ENCODE measurements around the gene SLC25A19.

Gene SLC25A19

DNA sequence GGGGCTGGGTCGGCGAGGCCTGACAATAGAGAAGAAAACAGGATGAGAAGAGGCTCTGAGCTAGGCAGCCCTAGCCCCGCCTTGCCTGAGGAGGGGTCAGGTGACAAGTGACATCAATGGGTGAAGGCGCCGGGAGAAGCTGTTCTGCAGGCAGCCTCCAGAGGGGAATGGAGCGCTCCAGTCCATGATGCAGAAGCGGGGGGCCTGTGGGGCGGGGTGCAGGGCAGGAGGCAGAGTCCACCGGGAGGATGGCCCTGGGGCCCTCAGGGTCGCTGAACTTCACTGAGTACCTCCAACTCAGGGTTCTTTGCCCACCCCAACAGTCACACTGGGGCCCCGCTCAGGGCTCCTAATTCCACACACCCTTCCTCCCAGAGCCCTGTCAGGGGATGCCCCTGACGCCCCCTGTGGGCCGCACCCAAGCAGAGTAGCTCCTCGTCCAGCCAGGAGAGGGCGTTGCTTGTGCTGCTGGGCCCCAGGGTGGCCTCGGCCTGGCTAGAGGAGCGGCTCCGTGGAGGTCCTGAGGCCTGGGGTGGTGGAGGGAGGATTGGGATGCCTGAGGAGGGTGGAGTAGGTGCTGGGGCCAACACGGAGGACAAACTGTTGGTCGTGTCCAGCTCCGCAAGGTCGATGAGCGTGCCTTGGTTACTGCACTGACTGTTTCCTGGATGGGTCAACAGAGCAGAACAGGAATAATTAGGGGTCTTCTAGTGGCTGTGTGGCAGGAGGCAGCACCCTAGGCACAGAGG is 48.7 kb downstream of the SLC25A19 start:
- Mint-ChIP-seq H3K27ac (ENCODE audit: low read depth) (peak overlapping the region; percentile 97), H3K4me3 (peak overlapping the region; percentile 11), H3K9me3 (no peaks in the 10 kb centered on the region)

DNA sequence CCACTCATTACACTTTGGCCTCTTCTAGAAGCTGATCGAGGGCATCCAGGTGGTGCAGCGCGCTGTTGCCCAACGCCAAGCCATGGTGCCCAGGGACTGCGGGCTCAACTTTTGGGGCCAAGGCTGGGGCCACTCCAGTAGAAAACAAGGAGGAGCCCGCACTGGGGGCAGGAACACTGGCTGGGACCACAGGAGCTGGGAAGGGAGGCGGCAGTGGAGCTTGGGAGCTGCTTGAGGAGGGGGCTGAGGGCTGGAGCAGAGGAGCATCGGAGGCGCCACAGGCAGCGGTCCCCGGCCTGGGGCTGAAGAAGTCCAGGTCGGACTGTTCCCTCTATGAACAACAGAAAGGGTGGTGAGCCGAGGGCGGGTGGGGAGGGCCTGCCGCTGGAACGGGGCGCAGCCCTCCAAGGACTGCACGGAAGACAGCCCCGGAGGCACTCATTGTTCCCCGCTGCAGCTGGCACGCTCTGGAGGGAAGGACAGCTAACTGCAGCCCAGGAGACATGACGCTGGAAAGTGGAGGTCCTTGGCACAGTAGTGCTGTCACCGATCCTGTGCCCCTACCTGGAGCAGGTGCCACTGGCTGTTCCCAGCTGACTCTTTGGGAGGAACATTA is 49.3 kb downstream of the SLC25A19 start:
- Mint-ChIP-seq H3K27ac (ENCODE audit: low read depth) (peak overlapping the region; percentile 97), H3K4me1 (peaks cover 39% of the 10 kb centered on the region), H3K4me3 (no peak overlapping the region)

More for the DNA sequence above, 48.7 kb downstream of the SLC25A19 start:
- no peak for ATAC-seq (replicated peaks; ENCODE audit: extremely low read depth, poor library complexity, severe bottlenecking)
- DNase-seq (ENCODE audit: low spot score in 2 of 2), result no peak
- Mint-ChIP-seq H3K4me1 (peaks cover 39% of the 10 kb centered on the region), H3K27me3 (no peaks in the 10 kb centered on the region), H3K36me3 (ENCODE audit: insufficient read depth) (peaks cover 59% of the 10 kb centered on the region)

DNA sequence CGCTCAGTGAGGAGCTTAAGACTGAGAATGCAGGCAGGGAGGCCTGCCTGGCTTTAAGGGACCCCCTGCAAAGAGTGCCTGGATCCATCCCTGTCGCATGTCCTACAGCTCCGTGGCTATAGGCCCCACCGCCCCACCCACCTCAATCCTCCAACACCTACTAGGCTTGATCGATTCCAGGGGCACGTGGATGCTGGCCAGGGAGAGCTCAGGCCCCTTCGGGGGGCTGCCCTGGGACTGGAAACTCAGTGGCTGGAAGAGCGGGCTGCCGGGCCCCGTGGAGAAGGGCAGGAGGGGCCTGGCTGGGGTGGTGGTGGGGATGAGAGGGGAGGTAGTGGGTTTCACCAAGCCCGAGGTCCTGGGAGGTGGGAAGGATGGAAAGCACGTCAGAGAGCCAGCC is 50.0 kb downstream of the SLC25A19 start:
- peaks cover 63% of the 10 kb centered on the region for H3K36me3 Mint-ChIP-seq (ENCODE audit: insufficient read depth)
- peak overlapping the region; percentile 97 for H3K27ac Mint-ChIP-seq (ENCODE audit: low read depth)
- ATAC-seq (replicated peaks; ENCODE audit: extremely low read depth, poor library complexity, severe bottlenecking) (no peak), DNase-seq (ENCODE audit: low spot score in 2 of 2) (no peak)
- peaks cover 39% of the 10 kb centered on the region for H3K4me1 Mint-ChIP-seq
- H3K4me3 Mint-ChIP-seq, result peak overlapping the region; percentile 54
- no peaks in the 10 kb centered on the region for H3K9me3 Mint-ChIP-seq
- H3K27me3 Mint-ChIP-seq, result no peaks in the 10 kb centered on the region

More for the DNA sequence above, 49.3 kb downstream of the SLC25A19 start:
- no peak for ATAC-seq (replicated peaks; ENCODE audit: extremely low read depth, poor library complexity, severe bottlenecking)
- no peaks in the 10 kb centered on the region for H3K27me3 Mint-ChIP-seq
- no peaks in the 10 kb centered on the region for H3K9me3 Mint-ChIP-seq
- H3K36me3 Mint-ChIP-seq (ENCODE audit: insufficient read depth), result peaks cover 63% of the 10 kb centered on the region
- no peak for DNase-seq (ENCODE audit: low spot score in 2 of 2)

DNA sequence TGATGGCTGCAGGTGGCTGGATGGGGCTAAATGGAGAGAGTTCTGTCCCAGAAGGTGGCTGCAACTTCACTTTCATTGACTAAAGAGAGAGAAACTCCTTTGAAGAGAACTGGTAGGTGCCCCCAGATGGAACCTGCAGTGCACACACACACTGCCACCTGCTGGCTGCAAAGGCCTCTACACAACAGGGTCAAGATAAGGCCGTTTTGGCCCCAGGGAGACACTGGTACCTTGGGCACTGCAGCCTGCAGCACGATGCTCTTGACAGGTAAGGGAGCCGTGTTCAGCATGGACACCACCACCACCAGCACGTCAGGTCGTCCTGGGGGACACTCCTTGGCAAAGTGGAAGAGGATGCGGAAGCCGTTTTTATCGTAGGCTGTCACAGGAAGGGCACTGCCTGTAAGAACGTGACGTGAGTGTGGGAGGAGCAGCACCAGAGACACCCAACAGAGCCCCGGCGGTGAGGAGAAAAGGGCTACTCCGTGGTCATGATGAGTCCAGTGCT is 50.5 kb downstream of the SLC25A19 start:
- Mint-ChIP-seq H3K9me3 (no peaks in the 10 kb centered on the region), H3K4me1 (peaks cover 39% of the 10 kb centered on the region), H3K36me3 (ENCODE audit: insufficient read depth) (peaks cover 64% of the 10 kb centered on the region)

DNA sequence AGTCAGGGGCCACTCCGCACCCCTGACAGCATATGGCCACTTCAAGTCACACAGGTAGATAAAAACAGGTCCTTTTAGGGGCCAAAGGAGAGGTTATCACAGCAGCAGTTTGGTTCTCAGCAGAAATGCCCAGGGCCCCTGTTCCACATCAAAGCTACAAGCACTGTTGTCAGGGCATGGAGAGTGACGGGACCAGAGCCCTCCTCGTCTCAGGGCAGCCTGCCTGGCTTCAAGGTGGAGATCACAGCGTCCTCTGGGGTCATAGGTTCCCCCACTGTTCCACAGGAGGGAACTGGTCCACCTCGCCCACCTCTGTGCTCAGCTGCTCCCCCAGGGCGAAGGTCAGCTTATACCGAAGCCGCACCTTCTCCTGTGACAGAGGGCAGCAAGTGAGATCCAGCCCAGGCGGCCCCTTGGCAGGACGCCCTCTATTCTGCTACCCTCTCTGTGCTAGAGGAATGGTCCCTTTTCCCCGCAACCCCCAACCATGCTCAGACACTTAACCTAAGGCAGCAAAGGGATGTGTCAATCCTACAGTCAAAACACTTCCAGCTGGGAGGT is 51.1 kb downstream of the SLC25A19 start:
- Mint-ChIP-seq H3K9me3 (no peaks in the 10 kb centered on the region), H3K27me3 (no peaks in the 10 kb centered on the region), H3K27ac (ENCODE audit: low read depth) (peak overlapping the region; percentile 97), H3K4me3 (no peak overlapping the region), H3K4me1 (peaks cover 33% of the 10 kb centered on the region), H3K36me3 (ENCODE audit: insufficient read depth) (peaks cover 62% of the 10 kb centered on the region)
- DNase-seq (ENCODE audit: low spot score in 2 of 2) (no peak), ATAC-seq (replicated peaks; ENCODE audit: extremely low read depth, poor library complexity, severe bottlenecking) (no peak)

More for the DNA sequence above, 50.5 kb downstream of the SLC25A19 start:
- DNase-seq (ENCODE audit: low spot score in 2 of 2) (peak; percentile 32 to 47), ATAC-seq (replicated peaks; ENCODE audit: extremely low read depth, poor library complexity, severe bottlenecking) (no peak)
- Mint-ChIP-seq H3K27me3 (no peaks in the 10 kb centered on the region), H3K4me3 (peak overlapping the region; percentile 54), H3K27ac (ENCODE audit: low read depth) (peak overlapping the region; percentile 97)

DNA sequence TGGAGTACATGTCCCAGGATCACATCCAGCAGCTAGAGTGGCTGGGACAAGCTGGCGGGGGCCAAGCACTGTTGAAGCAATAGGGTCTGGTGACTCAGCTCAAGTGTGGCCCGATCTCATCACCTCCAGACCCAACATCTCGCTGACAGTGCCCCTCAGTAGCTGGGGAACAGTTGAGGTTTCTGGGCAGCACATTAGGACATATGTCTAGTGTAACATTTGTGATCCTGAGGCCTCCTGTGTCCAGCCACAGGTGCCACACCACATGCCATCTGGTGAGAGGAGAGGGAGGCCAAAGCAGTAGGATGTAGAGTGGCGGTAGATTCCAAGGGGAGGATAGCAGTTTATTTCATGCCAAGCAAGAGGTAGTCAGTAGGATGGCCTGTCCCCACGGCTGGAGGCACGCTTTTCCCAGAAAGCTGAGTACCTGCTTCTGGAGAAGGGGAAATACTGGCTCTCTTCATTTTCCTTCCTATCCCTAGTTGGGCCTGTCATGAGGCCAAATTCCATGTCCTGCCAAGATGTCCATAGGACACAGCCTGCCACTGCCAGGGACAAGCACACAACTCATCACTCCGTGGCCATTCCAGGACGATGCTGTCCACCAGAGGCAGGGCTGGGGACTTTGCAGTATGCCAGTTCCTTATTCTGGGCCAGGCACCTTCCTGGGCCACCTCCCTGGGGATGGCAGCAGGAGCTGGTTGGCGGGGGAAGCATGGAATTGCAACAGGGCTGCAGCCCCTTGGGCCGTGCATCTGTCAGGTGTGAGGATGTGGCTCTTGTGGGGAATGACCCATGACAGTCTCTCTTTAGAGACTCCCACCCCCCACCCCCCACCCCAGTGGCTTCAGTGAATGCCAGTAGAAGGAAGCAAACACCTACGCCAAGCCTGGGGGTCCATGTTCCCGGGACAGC is 51.9 kb downstream of the SLC25A19 start:
- Mint-ChIP-seq H3K4me1 (peaks cover 25% of the 10 kb centered on the region), H3K27ac (ENCODE audit: low read depth) (no peak overlapping the region), H3K9me3 (no peaks in the 10 kb centered on the region), H3K4me3 (no peak overlapping the region), H3K36me3 (ENCODE audit: insufficient read depth) (peaks cover 61% of the 10 kb centered on the region), H3K27me3 (no peaks in the 10 kb centered on the region)
- no peak for DNase-seq (ENCODE audit: low spot score in 2 of 2)
- no peak for ATAC-seq (replicated peaks; ENCODE audit: extremely low read depth, poor library complexity, severe bottlenecking)

DNA sequence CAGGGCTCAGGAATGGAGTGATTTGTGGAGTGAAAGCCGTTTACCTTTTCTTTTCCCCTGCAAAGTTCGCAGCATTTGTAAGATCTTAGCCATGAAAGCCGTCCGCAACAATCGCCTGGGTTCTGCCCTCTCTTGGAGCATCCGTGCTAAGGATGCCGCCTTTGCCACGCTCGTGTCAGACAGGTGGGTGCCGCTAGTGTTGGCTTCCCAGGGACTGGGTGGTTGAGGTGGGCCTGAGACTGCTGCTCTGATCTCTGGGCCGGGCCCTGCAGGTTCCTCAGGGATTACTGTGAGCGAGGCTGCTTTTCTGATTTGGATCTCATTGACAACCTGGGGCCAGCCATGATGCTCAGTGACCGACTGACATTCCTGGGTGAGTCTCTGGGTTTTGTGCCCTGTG is 56.4 kb downstream of the SLC25A19 start:
- peaks cover 55% of the 10 kb centered on the region for H3K36me3 Mint-ChIP-seq (ENCODE audit: insufficient read depth)
- no peaks in the 10 kb centered on the region for H3K4me1 Mint-ChIP-seq
- no peaks in the 10 kb centered on the region for H3K27me3 Mint-ChIP-seq
- no peaks in the 10 kb centered on the region for H3K9me3 Mint-ChIP-seq
- ATAC-seq (replicated peaks; ENCODE audit: extremely low read depth, poor library complexity, severe bottlenecking), result no peak
- no peak overlapping the region for H3K27ac Mint-ChIP-seq (ENCODE audit: low read depth)
- DNase-seq (ENCODE audit: low spot score in 2 of 2), result no peak
- no peak overlapping the region for H3K4me3 Mint-ChIP-seq

DNA sequence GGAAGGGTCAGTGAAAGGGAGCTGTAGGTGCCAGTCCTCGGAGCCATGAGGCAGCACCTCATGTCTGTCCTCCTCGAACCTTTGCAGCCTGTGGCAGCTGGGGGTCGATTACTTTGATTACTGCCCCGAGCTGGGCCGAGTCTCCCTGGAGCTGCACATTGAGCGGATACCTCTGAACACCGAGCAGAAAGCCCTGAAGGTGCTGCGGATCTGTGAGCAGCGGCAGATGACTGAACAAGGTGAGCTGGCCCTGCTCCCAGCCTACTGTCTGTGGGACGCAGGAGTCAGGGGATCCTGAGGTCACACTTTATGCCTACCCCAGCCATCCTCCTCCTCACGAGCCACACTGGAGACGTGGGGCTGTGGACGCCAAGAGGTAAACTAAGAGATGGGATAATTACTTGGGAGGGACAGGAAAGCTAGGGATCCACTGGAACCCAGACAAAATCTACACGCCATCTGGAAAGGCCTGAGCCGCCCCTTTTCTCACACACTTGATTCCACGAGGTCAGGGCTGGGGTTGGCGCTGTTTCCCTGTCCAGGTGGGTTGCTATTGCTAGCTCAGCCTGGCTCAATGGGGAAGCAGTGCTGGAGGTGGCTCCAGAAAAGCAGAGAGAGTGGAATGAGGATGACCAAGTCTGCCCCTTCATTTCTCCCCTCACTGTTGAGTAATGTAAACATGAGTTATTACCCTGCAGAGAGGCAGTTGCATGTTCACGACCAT is 57.3 kb downstream of the SLC25A19 start:
- H3K27me3 Mint-ChIP-seq, result no peaks in the 10 kb centered on the region
- DNase-seq (ENCODE audit: low spot score in 2 of 2), result no peak

DNA sequence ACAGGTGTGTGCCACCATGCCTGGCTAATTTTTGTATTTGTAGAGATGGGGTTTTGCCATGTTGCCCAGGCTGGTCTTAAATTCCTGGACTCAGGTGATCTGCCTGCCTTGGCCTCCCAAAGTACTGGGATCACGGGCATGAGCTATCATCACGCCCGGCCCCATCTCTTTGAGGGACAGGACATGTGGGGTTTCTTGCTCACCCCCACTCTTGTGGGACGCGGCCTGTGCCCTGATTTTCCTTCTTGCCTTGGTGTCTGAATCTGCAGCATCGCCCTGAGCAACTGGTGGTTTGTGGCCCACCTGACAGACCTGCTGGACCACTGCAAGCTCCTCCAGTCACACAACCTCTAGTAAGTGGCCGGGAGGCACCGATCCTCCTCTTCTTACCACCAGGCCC is 58.2 kb downstream of the SLC25A19 start:
- Mint-ChIP-seq H3K27ac (ENCODE audit: low read depth) (no peak overlapping the region), H3K36me3 (ENCODE audit: insufficient read depth) (peaks cover 55% of the 10 kb centered on the region), H3K27me3 (no peaks in the 10 kb centered on the region), H3K4me3 (no peak overlapping the region), H3K4me1 (no peaks in the 10 kb centered on the region), H3K9me3 (no peaks in the 10 kb centered on the region)
- DNase-seq (ENCODE audit: low spot score in 2 of 2) (no peak), ATAC-seq (replicated peaks; ENCODE audit: extremely low read depth, poor library complexity, severe bottlenecking) (no peak)

More for the DNA sequence above, 57.3 kb downstream of the SLC25A19 start:
- Mint-ChIP-seq H3K9me3 (no peaks in the 10 kb centered on the region), H3K27ac (ENCODE audit: low read depth) (no peak overlapping the region), H3K36me3 (ENCODE audit: insufficient read depth) (peaks cover 53% of the 10 kb centered on the region), H3K4me1 (no peaks in the 10 kb centered on the region), H3K4me3 (no peak overlapping the region)
- ATAC-seq (replicated peaks; ENCODE audit: extremely low read depth, poor library complexity, severe bottlenecking), result no peak

DNA sequence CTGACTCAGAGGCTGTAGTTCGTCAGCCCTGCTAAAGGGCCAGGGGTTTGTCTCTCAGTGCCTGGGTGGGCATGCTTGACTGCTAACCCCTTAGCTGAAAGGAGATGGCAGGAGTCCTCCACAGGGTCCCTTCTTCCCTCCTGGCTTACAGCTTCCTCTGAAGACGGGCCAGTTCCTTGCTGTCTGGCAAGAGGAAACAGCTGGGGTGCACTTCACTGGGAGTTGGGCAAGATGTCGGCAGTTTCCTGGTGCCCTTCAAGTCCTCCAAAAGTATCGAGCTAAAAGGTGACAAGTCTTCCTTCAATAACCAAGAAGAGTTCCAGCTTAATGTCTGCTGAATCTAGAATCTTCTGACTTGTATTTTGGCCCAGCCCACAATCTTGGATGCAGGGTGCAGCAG is 60.4 kb downstream of the SLC25A19 start:
- no peaks in the 10 kb centered on the region for H3K4me1 Mint-ChIP-seq
- no peak overlapping the region for H3K4me3 Mint-ChIP-seq
- no peaks in the 10 kb centered on the region for H3K27me3 Mint-ChIP-seq
- peaks cover 49% of the 10 kb centered on the region for H3K36me3 Mint-ChIP-seq (ENCODE audit: insufficient read depth)
- no peak overlapping the region for H3K27ac Mint-ChIP-seq (ENCODE audit: low read depth)
- ATAC-seq (replicated peaks; ENCODE audit: extremely low read depth, poor library complexity, severe bottlenecking) (no peak), DNase-seq (ENCODE audit: low spot score in 2 of 2) (no peak)
- no peaks in the 10 kb centered on the region for H3K9me3 Mint-ChIP-seq

DNA sequence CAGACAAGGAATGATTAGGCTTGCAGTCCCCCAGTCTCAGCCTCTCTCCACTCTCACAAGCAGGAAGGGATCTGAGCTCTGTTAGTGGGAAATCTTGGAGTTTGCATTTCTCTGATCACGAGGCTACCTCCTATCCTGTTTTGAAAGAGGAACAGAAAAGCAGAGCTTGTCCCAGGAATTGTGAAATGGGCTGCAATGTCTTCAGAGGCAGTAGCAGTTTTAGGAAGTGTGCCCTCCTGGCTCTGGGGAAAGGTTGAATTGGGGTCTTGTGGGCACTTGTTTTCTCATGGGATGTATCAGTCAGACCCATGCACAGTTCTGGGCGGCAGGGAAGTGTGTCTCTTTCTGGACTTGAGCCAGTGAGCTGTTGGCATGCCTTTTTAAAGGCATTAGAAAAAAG is 60.9 kb downstream of the SLC25A19 start:
- H3K27ac Mint-ChIP-seq (ENCODE audit: low read depth), result no peak overlapping the region
- no peaks in the 10 kb centered on the region for H3K27me3 Mint-ChIP-seq
- no peak overlapping the region for H3K4me3 Mint-ChIP-seq
- H3K4me1 Mint-ChIP-seq, result no peaks in the 10 kb centered on the region
- no peak for ATAC-seq (replicated peaks; ENCODE audit: extremely low read depth, poor library complexity, severe bottlenecking)
- DNase-seq (ENCODE audit: low spot score in 2 of 2), result no peak
- peaks cover 54% of the 10 kb centered on the region for H3K36me3 Mint-ChIP-seq (ENCODE audit: insufficient read depth)
- H3K9me3 Mint-ChIP-seq, result no peaks in the 10 kb centered on the region

DNA sequence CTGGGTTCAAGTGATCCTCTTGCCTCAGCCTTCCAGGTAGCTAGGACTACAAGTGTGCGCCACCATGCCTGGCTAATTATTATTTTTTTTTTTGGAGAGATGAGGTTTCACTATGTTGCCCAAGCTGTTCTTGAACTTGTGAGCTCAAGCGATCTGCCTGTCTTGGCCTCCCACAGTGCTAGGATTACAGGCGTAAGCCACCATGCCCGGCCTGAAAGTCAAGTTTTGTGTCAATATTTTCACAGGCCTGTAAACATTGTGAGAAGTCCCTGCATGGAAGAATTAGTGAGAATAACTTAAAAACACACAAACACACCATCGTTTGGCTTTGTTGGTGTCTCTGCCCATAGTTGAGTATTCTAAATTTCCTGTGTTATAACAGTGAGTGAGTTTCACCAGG is 61.5 kb downstream of the SLC25A19 start:
- Mint-ChIP-seq H3K27ac (ENCODE audit: low read depth) (no peak overlapping the region), H3K36me3 (ENCODE audit: insufficient read depth) (peaks cover 53% of the 10 kb centered on the region), H3K4me1 (no peaks in the 10 kb centered on the region), H3K27me3 (no peaks in the 10 kb centered on the region), H3K4me3 (no peak overlapping the region), H3K9me3 (no peaks in the 10 kb centered on the region)
- DNase-seq (ENCODE audit: low spot score in 2 of 2), result no peak
- no peak for ATAC-seq (replicated peaks; ENCODE audit: extremely low read depth, poor library complexity, severe bottlenecking)

Measured in central memory CD8-positive, alpha-beta T cell (primary cell).